Activated CD8-positive, alpha-beta memory T cell treated with anti-CD3 and anti-CD28 coated beads, Interleukin-2, amount 10 ng/mL, durations not matched to agents 7 days and 5 days (primary cell): ENCODE measurements around the gene A1BG. TPM values are rescaled to one million over a fixed set of nuclear protein-coding genes. Genes with fewer than 3 reads are reported as not detected.

Experiments
- ATAC-seq: fragments of 150-1000 bp; cut with Tn5 transposase; one replicate; pipeline ENCODE4 v1.10.0; 2021; ENCODE audit warnings: moderate library complexity
- CTCF ChIA-PET: fragments of 350-600 bp; sonication (Branson Sonifier 250); formaldehyde crosslinking; loops from one replicate; lab custom pipeline; 2021; ENCODE audit warnings: antibody characterized with exemption; lab: Charles Lee
- DNase-seq: peaks from one replicate; pipeline ENCODE4 v3.0.0-alpha.2; 2020
- H3K27ac Mint-ChIP-seq: one replicate; pipeline ENCODE4 v1.8.0; 2021; ENCODE audit warnings: mild to moderate bottlenecking, mixed read lengths
- H3K27me3 Mint-ChIP-seq: one replicate; pipeline ENCODE4 v1.8.0; 2021; ENCODE audit warnings: mixed read lengths
- H3K36me3 Mint-ChIP-seq: one replicate; pipeline ENCODE4 v1.8.0; 2021; ENCODE audit warnings: mild to moderate bottlenecking, mixed read lengths
- H3K4me1 Mint-ChIP-seq: one replicate; pipeline ENCODE4 v1.8.0; 2021; ENCODE audit warnings: mixed read lengths
- H3K4me3 Mint-ChIP-seq: one replicate; pipeline ENCODE4 v1.8.0; 2021; ENCODE audit warnings: mild to moderate bottlenecking, moderate library complexity, mixed read lengths
- H3K9me3 Mint-ChIP-seq: one replicate; pipeline ENCODE4 v1.8.0; 2022; ENCODE audit warnings: low read depth, mixed read lengths
- total RNA-seq, 2 experiments: library from RNA; stranded (reverse); gene quantifications; one replicate each; pipeline ENCODE4 v1.2.3, GENCODE V29; 2021

A1BG gene
- 10 to 100 TPM; 12.2 to 12.8 TPM for total RNA-seq

GRCh38 chr19:58352760-58353671 lies at the start of gene A1BG:
Gene A1BG, minus strand, starts transcription at chr19:58353492. Its CDS starts 55 bp downstream, at chr19:58353437.
- DNase-seq: no peak
- H3K4me1 Mint-ChIP-seq: peaks cover 42% of the 10 kb centered on the region
- no peaks in the 10 kb centered on the region for H3K9me3 Mint-ChIP-seq
- H3K36me3 Mint-ChIP-seq: peaks cover 14% of the 10 kb centered on the region
- H3K27ac Mint-ChIP-seq: no peak within 1 kb of the TSS
- CTCF ChIA-PET: no interaction called here
- H3K4me3 Mint-ChIP-seq: no peak within 1 kb of the TSS
- no peaks in the 10 kb centered on the region for H3K27me3 Mint-ChIP-seq
- ATAC-seq: no peak

- CTCF ChIA-PET: no interaction called here
- Mint-ChIP-seq H3K4me3 (peak overlapping the region; percentile 90), H3K9me3 (no peaks in the 10 kb centered on the region), H3K27ac (peak overlapping the region; percentile 91), H3K27me3 (peaks cover 7% of the 10 kb centered on the region), H3K4me1 (peaks cover 37% of the 10 kb centered on the region), H3K36me3 (no peaks in the 10 kb centered on the region)
- DNase-seq: no peak
- no peak for ATAC-seq
Observed at GRCh38 chr19:58401840-58402421, 48.6 kb upstream of the A1BG start.

GRCh38 chr19:58400916-58401839 lies 47.9 kb upstream of the A1BG start:
- Mint-ChIP-seq H3K36me3 (no peaks in the 10 kb centered on the region), H3K9me3 (no peaks in the 10 kb centered on the region), H3K27me3 (peaks cover 8% of the 10 kb centered on the region), H3K4me1 (peaks cover 30% of the 10 kb centered on the region), H3K4me3 (peak overlapping the region; percentile 90), H3K27ac (peak overlapping the region; percentile 91)
- CTCF ChIA-PET: interaction anchor here (2.5 kb wide), 1 partner anchor 14 kb away, joined by 5 read pairs; the partner anchor contains the start of gene RPS5
- ATAC-seq: peak; percentile 98
- peak; percentile 100 for DNase-seq

DNA sequence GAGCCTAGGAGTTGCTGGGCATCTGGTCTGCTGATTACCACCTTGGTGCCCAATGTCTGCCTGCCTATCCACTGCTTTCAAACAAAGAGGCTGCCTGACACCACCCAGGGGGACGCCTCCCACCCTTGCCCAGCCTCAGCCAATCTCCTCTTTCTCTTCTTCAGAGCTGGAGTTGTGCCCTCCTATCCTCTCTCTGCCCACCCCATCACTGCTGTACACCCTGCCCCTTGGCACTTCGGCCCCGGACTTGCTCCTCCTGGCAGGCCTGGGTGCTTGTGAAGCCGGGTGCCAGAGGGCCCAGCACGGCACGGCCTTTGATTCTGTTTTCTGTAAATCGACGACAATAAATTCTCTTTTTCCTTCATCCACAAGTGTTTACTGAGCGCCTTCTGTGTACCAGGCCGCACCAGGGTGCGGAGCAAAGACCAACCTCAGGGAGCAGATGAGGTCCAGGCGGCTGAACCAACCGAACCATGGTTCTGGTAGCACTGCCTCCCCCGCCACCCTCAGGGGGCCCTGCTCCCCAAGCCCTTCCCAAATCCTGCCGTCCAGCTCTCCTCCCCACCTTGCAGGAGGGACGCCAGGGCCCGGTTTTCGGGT lies 47.1 kb upstream of the A1BG start:
- ATAC-seq: no peak
- H3K27ac Mint-ChIP-seq: peak overlapping the region; percentile 91

GRCh38 chr19:58399903-58400302 lies 46.6 kb upstream of the A1BG start:
- no peak overlapping the region for H3K27ac Mint-ChIP-seq
- no peak overlapping the region for H3K4me3 Mint-ChIP-seq
- H3K27me3 Mint-ChIP-seq: peaks cover 8% of the 10 kb centered on the region
- H3K9me3 Mint-ChIP-seq: no peaks in the 10 kb centered on the region
- H3K36me3 Mint-ChIP-seq: peaks cover 5% of the 10 kb centered on the region
- DNase-seq (no peak), ATAC-seq (no peak)
- CTCF ChIA-PET: interaction anchor here (2.5 kb wide), 1 partner anchor 13 kb away, joined by 5 read pairs; the partner anchor contains the start of gene RPS5
- peaks cover 33% of the 10 kb centered on the region for H3K4me1 Mint-ChIP-seq

More for the DNA sequence above, 47.1 kb upstream of the A1BG start:
- peaks cover 3% of the 10 kb centered on the region for H3K36me3 Mint-ChIP-seq
- H3K4me3 Mint-ChIP-seq: peak overlapping the region; percentile 90
- CTCF ChIA-PET: interaction anchor here (2.5 kb wide), 1 partner anchor 13 kb away, joined by 5 read pairs; the partner anchor contains the start of gene RPS5
- H3K4me1 Mint-ChIP-seq: peaks cover 32% of the 10 kb centered on the region
- H3K9me3 Mint-ChIP-seq: no peaks in the 10 kb centered on the region
- DNase-seq: no peak
- H3K27me3 Mint-ChIP-seq: peaks cover 8% of the 10 kb centered on the region

DNA sequence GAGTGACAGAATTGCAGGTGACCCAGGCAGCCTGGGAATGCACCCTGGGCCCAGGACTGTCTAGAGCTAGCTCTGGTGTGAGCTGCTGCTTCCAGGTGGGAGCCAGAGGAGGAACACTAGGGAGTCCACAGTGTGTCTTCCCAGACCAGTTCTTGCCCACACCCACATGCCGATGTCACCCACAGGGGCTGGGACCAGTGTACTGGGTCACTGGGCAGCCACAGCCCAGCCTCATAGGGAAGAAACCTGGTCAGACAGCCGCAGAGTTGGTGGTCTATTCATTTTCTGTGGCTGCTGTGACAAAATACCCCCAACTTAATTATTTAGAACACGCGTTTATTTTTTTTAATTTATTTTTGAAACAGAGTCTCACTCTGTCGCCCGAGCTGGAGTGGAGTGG lies 45.3 kb upstream of the A1BG start:
- H3K27ac Mint-ChIP-seq: no peak overlapping the region
- no peaks in the 10 kb centered on the region for H3K9me3 Mint-ChIP-seq
- H3K4me3 Mint-ChIP-seq: no peak overlapping the region
- H3K36me3 Mint-ChIP-seq: peaks cover 19% of the 10 kb centered on the region
- DNase-seq (no peak), ATAC-seq (no peak)
- CTCF ChIA-PET: interaction anchor here (1.3 to 2.5 kb wide), 2 partner anchors 9 to 11 kb away, joined by 3 to 5 read pairs; partner anchors contain the start of gene RPS5
- H3K27me3 Mint-ChIP-seq: peaks cover 8% of the 10 kb centered on the region
- H3K4me1 Mint-ChIP-seq: peaks cover 33% of the 10 kb centered on the region

GRCh38 chr19:58398087-58398486 lies 44.8 kb upstream of the A1BG start:
- ATAC-seq (no peak), DNase-seq (no peak)
- no peak overlapping the region for H3K4me3 Mint-ChIP-seq
- peaks cover 31% of the 10 kb centered on the region for H3K4me1 Mint-ChIP-seq
- H3K9me3 Mint-ChIP-seq: no peaks in the 10 kb centered on the region
- H3K36me3 Mint-ChIP-seq: peaks cover 22% of the 10 kb centered on the region
- peaks cover 8% of the 10 kb centered on the region for H3K27me3 Mint-ChIP-seq
- CTCF ChIA-PET: no interaction called here
- no peak overlapping the region for H3K27ac Mint-ChIP-seq

GRCh38 chr19:58397533-58398037 lies 44.3 kb upstream of the A1BG start:
- Mint-ChIP-seq H3K9me3 (no peaks in the 10 kb centered on the region), H3K27ac (no peak overlapping the region), H3K36me3 (peaks cover 27% of the 10 kb centered on the region), H3K4me3 (no peak overlapping the region), H3K4me1 (peaks cover 36% of the 10 kb centered on the region), H3K27me3 (peaks cover 8% of the 10 kb centered on the region)
- CTCF ChIA-PET: no interaction called here
- ATAC-seq (no peak), DNase-seq (no peak)

DNA sequence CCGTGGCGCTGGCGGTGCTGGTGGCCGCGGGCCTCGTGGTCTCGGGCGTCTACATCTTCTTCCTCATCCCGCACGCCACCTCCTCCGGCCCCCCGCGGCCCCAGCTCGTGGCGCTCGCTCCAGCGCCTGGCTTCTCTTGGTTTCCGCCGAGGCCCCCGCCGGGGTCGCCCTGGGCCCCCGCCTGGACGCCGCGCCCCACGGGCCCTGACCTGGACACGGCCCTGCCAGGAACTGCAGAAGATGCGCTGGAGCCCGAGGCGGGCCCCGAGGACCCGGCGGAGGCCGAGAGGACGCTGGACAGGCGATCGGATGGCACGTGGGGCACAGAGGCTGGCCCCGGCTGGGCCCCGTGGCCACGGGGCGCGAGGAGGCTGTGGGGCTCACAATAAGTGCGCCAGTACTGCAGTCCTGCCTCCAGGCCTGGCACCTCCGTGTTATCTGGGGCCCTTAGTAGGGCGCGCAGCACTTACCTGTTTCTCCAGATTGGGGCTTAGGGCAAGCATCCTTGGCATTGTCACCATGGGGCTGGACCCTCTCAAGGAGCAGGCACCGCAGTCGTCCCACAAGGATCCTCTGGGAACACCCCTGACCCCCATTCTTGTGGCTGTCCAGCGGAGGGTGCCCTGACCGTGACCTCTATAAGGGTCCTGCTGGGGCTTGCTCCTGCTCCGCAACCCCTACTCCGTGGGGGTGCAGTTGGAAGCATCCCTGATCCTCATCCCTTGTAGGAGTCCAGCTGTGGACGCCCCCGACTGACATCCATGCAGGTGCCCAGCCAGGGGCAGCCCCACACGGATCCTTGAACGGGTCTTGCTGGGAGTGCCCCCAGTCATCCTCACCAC lies 43.6 kb upstream of the A1BG start:
- H3K4me1 Mint-ChIP-seq: peaks cover 31% of the 10 kb centered on the region
- peaks cover 30% of the 10 kb centered on the region for H3K36me3 Mint-ChIP-seq
- no peak overlapping the region for H3K27ac Mint-ChIP-seq
- ATAC-seq: no peak
- DNase-seq: no peak
- no peaks in the 10 kb centered on the region for H3K9me3 Mint-ChIP-seq
- CTCF ChIA-PET: no interaction called here
- peaks cover 8% of the 10 kb centered on the region for H3K27me3 Mint-ChIP-seq
- H3K4me3 Mint-ChIP-seq: no peak overlapping the region

GRCh38 chr19:58395979-58396627 lies 42.8 kb upstream of the A1BG start:
- DNase-seq (no peak), ATAC-seq (no peak)
- Mint-ChIP-seq H3K9me3 (no peaks in the 10 kb centered on the region), H3K36me3 (peaks cover 33% of the 10 kb centered on the region), H3K27me3 (peaks cover 8% of the 10 kb centered on the region), H3K4me3 (no peak overlapping the region), H3K27ac (no peak overlapping the region), H3K4me1 (peaks cover 33% of the 10 kb centered on the region)
- CTCF ChIA-PET: no interaction called here

GRCh38 chr19:58395220-58395978 lies 42.1 kb upstream of the A1BG start, which contains the start of gene RNF225:
Gene RNF225, plus strand, starts transcription at chr19:58395656. Its CDS starts 434 bp downstream, at chr19:58396090.
- peaks cover 33% of the 10 kb centered on the region for H3K4me1 Mint-ChIP-seq
- peak; percentile 8 for ATAC-seq
- H3K4me3 Mint-ChIP-seq: no peak within 1 kb of the TSS
- H3K27me3 Mint-ChIP-seq: peaks cover 8% of the 10 kb centered on the region
- H3K9me3 Mint-ChIP-seq: no peaks in the 10 kb centered on the region
- no peak within 1 kb of the TSS for H3K27ac Mint-ChIP-seq
- CTCF ChIA-PET: no interaction called here
- no peak for DNase-seq
- H3K36me3 Mint-ChIP-seq: peaks cover 39% of the 10 kb centered on the region
